ENCODE results near the gene CDH4.

GRCh38 chr20:61718361-61719005 lies 466.4 kb downstream of the CDH4 start:
- TF ChIP-seq USF2 (IDR thresholded peaks at IDR 0.05; ENCODE audit: low read depth, low read length) (no peak), CTCF (conservative IDR thresholded peaks at IDR 0.05; ENCODE audit: low read depth, low read length) (no peak), RAD21 (IDR thresholded peaks at IDR 0.05; ENCODE audit: low read length) (no peak), FOS (IDR thresholded peaks at IDR 0.05; ENCODE audit: low read depth, low read length) (no peak), MAFK (IDR thresholded peaks at IDR 0.05; ENCODE audit: low read depth, low read length) (no peak), MXI1 (IDR thresholded peaks at IDR 0.05; ENCODE audit: borderline replicate concordance, low read depth, low read length) (no peak), POLR2A (IDR thresholded peaks at IDR 0.05; ENCODE audit: low read depth, low read length) (no peak), NFE2L2 (IDR thresholded peaks at IDR 0.05; ENCODE audit: low read depth, low read length) (no peak), CHD1 (IDR thresholded peaks at IDR 0.05; ENCODE audit: low read depth, low read length) (no peak), RCOR1 (IDR thresholded peaks at IDR 0.05; ENCODE audit: insufficient replicate concordance, low read length) (no peak), MAZ (IDR thresholded peaks at IDR 0.05; ENCODE audit: borderline replicate concordance, low read depth, low read length) (no peak), SMC3 (IDR thresholded peaks at IDR 0.05; ENCODE audit: low read depth, low read length) (no peak), RFX5 (IDR thresholded peaks at IDR 0.05; ENCODE audit: low read depth, low read length) (no peak), CEBPB (IDR thresholded peaks at IDR 0.05; ENCODE audit: low read depth, low read length) (no peak)

Measured in IMR-90 (cell line).